Measurements from ENCODE around the gene CDC14B. TPM values are rescaled to one million over a fixed set of nuclear protein-coding genes. Genes with fewer than 3 reads are reported as not detected.

The CDC14B gene
- total RNA-seq, 2 donors from 2014 or later, result 18.4 to 19.2 TPM

DNA sequence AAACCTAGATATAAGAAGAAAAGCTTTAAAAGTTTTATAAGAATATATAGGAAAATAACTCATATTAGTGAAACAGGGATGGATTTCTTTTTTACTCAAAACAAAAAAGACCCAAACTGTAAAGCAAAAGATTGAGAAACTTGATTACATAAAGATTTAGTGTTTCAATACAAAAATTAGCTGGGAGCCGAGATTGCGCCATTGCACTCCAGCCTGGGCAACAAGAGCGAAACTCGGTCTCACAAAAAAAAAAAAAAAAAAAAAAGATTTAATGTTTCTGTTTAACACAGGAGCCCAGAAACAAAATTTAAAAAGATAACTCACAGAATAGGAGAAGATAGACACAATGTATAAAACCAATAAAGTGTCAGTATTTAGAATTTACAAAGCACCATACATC is 45.2 kb downstream of the CDC14B start:
- Histone ChIP-seq H3K27me3 (no peaks in the 10 kb centered on the region), H3K27ac (no peak overlapping the region), H3K36me3 (no peaks in the 10 kb centered on the region), H3K4me1 (no peaks in the 10 kb centered on the region), H3K4me3 (no peak overlapping the region), H3K9me3 (no peaks in the 10 kb centered on the region)
- TF ChIP-seq, protein P1, sequence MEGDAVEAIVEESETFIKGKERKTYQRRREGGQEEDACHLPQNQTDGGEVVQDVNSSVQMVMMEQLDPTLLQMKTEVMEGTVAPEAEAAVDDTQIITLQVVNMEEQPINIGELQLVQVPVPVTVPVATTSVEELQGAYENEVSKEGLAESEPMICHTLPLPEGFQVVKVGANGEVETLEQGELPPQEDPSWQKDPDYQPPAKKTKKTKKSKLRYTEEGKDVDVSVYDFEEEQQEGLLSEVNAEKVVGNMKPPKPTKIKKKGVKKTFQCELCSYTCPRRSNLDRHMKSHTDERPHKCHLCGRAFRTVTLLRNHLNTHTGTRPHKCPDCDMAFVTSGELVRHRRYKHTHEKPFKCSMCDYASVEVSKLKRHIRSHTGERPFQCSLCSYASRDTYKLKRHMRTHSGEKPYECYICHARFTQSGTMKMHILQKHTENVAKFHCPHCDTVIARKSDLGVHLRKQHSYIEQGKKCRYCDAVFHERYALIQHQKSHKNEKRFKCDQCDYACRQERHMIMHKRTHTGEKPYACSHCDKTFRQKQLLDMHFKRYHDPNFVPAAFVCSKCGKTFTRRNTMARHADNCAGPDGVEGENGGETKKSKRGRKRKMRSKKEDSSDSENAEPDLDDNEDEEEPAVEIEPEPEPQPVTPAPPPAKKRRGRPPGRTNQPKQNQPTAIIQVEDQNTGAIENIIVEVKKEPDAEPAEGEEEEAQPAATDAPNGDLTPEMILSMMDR (IDR thresholded peaks at IDR 0.05), result no peak
- no peak for DNase-seq (ENCODE audit: low spot score)

DNA sequence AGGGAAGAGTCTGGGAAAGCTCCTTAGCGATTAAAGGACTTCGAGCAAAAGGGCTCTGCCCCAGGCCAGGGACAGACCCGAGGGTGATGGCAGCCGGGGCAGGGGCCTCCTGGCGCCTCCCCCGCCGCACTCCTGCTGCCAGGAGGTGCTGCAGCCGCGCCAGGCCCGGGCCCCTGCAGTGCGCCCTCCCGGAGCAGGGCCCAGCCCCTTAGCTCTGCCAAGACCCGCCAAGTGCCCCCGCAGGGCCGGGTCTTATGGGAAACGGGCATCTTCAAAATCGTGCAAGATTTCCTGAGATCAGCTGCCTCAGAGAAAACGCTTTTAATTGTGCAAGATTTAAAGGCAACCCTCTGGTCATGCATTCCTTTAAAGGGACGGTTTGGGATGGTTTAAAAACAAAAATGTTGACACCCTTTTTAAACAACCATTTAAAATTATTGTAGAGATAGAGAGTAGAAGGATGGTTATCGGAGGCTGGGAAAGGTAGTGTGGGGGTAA is 52.4 kb downstream of the CDC14B start:
- Histone ChIP-seq H3K9me3 (no peaks in the 10 kb centered on the region), H3K27me3 (no peaks in the 10 kb centered on the region), H3K4me3 (peak overlapping the region; percentile 58 to 83), H3K36me3 (no peaks in the 10 kb centered on the region), H3K4me1 (peaks cover 0 to 23% of the 10 kb centered on the region in 2 donors), H3K27ac (peak overlapping the region; percentile 87 to 91)
- DNase-seq (ENCODE audit: low spot score), result no peak
- TF ChIP-seq, protein P1 (IDR thresholded peaks at IDR 0.05), result no peak

DNA sequence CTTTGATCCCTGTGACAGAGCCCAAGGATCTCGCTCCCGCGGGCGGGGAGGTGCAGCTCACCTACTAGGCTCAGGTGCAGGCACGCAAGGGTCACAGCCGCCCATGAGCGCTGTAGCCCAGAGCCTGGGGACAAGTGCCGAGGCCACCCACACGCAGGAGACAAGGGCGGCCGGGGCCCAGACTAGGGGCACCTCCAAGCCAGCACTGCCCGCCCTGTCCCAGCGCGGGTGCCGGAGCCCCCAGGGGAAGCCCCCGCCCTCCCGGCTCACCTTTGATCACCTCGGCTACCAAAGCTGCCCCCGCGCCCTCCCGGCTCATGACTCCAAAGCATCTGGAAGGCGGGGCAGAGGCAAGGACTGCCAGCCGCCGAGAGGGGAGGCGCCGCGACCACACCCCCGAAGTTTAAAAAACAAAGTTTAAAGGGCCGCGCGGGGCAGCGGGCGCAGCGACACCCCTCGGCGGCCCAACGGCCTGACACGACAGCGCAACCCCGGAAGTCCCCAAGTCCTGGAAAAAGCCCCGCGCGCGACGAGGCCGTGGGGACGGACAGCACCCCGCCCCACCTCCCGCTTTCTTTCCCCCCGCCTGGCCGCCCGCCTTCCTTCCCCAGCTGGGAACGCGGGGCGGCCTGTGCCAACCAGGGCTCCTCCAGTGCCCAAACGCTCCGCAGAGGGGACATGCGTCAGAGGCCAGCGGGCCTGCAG is 53.0 kb downstream of the CDC14B start:
- no peaks in the 10 kb centered on the region for H3K36me3 ChIP-seq
- no peaks in the 10 kb centered on the region for H3K27me3 ChIP-seq
- peak overlapping the region; percentile 58 to 83 for H3K4me3 ChIP-seq
- peaks cover 0 to 23% of the 10 kb centered on the region in 2 donors for H3K4me1 ChIP-seq
- DNase-seq (ENCODE audit: low spot score), result peak; percentile 83
- H3K27ac ChIP-seq, result peak overlapping the region; percentile 87 to 91
- no peaks in the 10 kb centered on the region for H3K9me3 ChIP-seq
- TF ChIP-seq, protein P1 (IDR thresholded peaks at IDR 0.05), result peak; percentile 56 to 77

DNA sequence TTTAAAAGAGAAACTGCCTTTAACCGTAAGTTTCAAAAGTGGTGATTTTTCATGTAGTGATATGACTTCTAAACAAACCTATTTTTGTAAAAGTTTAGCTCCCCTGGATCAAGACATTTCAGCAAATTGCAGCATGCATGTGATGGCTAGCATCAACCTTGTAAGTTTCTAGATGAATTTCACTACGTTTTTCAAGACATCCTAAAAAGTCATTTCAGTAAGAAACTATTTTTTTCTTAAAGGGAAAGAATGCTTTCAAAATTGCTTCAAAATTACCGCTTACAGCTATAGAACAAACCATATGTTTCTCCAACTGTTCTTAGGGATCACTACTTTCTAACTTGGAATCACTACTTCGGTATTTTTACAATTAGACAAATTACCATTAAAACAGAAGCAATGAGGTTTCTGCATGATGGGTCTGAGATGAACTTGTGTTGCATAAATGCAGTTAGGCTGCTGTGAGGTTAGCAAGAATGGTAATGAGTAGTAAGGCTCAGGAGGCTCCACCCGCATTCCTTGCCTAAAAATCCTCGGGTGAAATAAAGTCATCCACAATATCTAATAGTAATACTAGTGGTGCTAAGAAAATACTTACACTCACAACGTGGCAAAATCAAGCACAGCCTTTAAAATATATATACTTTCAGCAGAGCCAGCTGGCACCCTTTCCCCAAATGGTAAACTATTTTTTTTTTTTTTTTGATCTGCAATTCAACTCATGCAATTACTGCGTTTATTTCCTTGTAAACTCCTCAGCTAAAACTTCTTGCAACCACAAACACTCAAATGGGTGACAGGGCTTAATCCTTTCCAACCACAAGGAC is 53.8 kb downstream of the CDC14B start:
- Histone ChIP-seq H3K4me1 (peaks cover 0 to 23% of the 10 kb centered on the region in 2 donors), H3K27ac (peak overlapping the region; percentile 87 to 91), H3K4me3 (peak overlapping the region; percentile 58 to 83), H3K27me3 (no peaks in the 10 kb centered on the region), H3K9me3 (no peaks in the 10 kb centered on the region), H3K36me3 (no peaks in the 10 kb centered on the region)
- TF ChIP-seq, protein P1 (IDR thresholded peaks at IDR 0.05), result no peak
- DNase-seq (ENCODE audit: low spot score), result no peak

DNA sequence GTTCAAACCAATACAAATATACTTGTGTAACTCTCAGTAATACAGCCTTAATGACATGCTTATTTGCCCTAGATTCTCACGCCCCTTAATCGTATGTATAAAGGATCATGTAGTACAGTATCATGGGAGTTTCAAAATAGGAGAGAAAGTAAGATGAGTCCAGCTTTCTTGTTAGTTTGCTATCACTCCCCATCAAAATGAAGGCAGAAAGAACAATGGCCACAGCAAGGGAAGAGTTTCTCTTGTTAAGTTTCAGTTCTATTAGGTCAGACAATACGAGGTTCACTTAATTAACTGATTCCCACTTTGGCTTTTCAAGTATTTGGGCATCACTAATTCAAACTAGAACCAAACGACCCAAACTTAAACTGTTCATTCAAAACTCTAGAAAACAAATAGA is 55.4 kb downstream of the CDC14B start:
- H3K4me3 ChIP-seq, result no peak overlapping the region
- H3K27me3 ChIP-seq, result no peaks in the 10 kb centered on the region
- TF ChIP-seq, protein P1 (IDR thresholded peaks at IDR 0.05), result no peak
- DNase-seq (ENCODE audit: low spot score), result no peak
- no peaks in the 10 kb centered on the region for H3K9me3 ChIP-seq
- peak overlapping the region in 1 of 2 donors; percentile 21 for H3K27ac ChIP-seq
- H3K36me3 ChIP-seq, result no peaks in the 10 kb centered on the region
- peaks cover 0 to 23% of the 10 kb centered on the region in 2 donors for H3K4me1 ChIP-seq

Measured in right atrium auricular region (tissue), 2 donors.